Stimulated activated CD4-positive, alpha-beta T cell treated with anti-CD3 and anti-CD28 coated beads, Interleukin-4, amount 100 ng/mL, for 1 hour (primary cell): Measurements from ENCODE around the gene CGN.
A peak's percentile ranks its signal among the peaks of the same experiment; 100 is the strongest.

Experiments
- DNase-seq: peaks from one replicate; pipeline ENCODE4 v3.0.0-alpha.2; 2020

Gene CGN, protein sequence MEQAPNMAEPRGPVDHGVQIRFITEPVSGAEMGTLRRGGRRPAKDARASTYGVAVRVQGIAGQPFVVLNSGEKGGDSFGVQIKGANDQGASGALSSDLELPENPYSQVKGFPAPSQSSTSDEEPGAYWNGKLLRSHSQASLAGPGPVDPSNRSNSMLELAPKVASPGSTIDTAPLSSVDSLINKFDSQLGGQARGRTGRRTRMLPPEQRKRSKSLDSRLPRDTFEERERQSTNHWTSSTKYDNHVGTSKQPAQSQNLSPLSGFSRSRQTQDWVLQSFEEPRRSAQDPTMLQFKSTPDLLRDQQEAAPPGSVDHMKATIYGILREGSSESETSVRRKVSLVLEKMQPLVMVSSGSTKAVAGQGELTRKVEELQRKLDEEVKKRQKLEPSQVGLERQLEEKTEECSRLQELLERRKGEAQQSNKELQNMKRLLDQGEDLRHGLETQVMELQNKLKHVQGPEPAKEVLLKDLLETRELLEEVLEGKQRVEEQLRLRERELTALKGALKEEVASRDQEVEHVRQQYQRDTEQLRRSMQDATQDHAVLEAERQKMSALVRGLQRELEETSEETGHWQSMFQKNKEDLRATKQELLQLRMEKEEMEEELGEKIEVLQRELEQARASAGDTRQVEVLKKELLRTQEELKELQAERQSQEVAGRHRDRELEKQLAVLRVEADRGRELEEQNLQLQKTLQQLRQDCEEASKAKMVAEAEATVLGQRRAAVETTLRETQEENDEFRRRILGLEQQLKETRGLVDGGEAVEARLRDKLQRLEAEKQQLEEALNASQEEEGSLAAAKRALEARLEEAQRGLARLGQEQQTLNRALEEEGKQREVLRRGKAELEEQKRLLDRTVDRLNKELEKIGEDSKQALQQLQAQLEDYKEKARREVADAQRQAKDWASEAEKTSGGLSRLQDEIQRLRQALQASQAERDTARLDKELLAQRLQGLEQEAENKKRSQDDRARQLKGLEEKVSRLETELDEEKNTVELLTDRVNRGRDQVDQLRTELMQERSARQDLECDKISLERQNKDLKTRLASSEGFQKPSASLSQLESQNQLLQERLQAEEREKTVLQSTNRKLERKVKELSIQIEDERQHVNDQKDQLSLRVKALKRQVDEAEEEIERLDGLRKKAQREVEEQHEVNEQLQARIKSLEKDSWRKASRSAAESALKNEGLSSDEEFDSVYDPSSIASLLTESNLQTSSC

DNA sequence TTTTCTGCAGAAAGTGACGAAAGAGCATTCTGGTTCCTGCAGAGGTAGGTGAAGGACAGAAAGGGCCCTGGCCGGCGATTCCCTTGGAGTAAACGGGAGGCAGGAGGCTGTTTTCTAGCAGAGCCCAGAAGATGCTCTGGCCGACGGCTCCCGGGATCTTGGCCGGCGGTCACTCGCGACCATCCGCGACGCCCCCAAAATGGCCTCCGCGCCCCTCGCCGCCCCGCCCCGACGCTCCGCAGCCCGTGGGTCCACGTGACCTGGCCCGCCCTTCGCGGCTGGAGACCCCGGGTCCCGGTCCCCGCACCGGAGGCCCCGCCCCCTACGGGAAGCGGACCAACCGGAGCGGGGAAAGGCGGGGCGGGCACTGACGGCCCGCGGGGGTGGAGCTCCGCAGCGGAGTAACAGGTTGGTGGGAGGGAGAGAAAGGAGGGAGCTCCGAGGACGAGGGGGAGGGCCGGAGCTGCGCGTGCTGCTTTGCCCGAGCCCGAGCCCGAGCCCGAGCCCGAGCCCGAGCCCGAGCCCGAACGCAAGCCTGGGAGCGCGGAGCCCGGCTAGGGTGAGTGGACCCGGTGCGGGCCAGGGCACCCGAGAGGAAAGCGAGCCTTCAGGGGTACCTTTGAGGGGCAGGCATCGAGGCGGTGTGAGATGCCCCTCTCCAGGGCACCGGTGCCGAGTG lies at the start of gene CGN:
Gene CGN (plus strand): TSS at position 431 of the 679 bp plus-strand sequence. CDS start 7,133 bp downstream, outside the sequence.
- DNase-seq = peak; percentile 87

DNA sequence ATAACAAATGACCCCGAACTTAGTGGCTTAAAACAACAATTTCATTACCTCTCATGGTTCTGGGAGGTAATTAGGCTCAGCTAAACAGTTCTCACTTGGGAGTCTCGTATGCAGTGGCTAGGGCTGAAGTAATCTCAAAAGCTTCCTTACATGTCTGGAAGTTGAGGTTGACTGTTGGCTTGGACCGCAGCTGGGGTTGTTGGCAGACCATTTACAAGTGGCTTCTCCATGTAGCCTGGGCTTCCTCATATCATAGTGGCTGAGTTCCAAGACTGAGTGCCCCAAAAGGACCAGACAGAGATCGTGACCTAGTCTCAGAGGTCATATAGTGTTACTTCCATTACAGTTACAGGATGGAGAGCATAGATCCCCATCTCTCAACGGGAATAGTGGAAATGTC lies 49.5 kb upstream of the CGN start:
- DNase-seq = no peak

GRCh38 chr1:151465026-151465425 lies 46.2 kb upstream of the CGN start:
- no peak for DNase-seq

GRCh38 chr1:151472856-151473731 lies 38.1 kb upstream of the CGN start:
- DNase-seq = peak; percentile 23

DNA sequence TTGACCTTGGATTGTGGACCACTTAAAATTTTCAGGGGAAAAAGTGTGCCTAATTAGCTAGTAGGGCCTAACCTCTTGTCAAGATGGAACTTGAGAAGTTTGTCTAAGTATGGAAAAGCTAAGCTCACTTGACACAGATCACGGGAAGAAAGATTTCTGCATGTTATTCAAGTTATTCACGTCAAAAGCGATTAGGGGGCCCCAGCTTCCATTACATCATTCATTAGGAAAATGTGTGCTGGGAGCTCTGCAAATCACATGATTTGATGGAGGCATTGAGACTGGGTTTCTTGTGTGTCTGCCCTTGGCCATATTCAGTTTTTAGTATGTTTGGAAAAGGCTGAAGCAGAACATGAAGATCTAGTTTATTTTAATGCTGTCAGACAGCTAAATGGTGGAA lies 36.4 kb upstream of the CGN start:
- DNase-seq = no peak

DNA sequence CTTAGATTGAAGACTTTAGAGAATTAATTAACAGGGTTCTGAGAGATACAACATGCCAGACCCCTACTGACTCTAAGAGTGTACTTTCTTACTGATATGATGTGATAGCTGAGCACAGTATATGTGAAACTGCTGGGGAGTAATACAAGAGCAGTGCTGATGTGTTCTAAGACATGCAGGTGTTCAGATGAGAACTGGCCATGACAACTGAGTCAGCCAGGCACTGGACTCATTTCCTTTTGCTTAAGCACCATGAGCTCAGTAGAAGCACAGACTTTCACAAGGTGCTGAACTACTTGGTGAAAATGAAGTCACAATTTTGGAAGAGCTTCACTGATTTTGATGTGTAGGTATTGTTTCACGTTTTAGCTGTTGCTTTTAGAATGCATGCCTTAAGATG lies 36.0 kb upstream of the CGN start:
- no peak for DNase-seq

DNA sequence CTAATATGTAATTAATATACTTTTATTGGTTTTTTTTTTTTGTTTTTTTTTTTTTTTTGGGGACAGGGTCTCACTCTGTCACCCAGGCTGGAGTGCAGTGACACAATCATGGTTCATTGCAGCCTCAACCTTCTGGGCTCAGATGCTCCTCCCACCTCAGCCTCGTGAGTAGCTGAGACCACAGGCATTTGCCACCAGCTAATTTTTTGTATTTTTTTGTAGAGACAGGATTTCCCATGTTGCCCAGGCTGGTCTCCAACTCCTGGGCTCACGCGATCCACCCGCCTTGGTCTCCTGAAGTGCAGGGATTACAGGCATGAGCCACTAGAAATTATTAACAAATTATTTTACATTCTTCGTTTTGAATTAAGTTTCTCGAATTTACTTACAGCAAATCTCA lies 35.1 kb upstream of the CGN start:
- DNase-seq = no peak

- DNase-seq = no peak
These were observed 34.1 kb upstream of the CGN start for GRCh38 chr1:151477066-151477465.

- DNase-seq = no peak
These were observed 32.9 kb upstream of the CGN start for GRCh38 chr1:151478140-151478812.

- no peak for DNase-seq
These were observed 32.3 kb upstream of the CGN start for GRCh38 chr1:151478923-151479322.

- no peak for DNase-seq
These were observed 31.7 kb upstream of the CGN start for GRCh38 chr1:151479462-151479861.

DNA sequence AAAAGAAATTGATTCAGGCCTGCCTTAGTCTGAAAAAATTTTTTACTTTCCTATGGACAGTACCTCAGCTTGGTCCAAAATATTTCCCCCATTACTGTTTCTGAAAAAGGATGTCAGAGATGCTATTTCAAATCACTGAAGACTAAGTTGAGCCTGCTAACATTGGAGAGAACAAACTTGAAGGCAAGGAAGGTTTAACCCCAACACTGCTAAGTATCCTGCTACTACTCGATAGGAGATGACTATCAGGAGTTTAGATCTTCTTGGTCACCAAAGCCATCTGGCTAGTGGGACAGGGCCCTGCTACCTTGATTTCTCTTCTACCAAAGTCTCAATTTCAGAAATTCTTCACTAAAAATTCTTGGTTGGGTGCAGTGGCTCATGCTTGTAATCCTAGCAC lies 29.2 kb upstream of the CGN start:
- no peak for DNase-seq

- no peak for DNase-seq
These were observed 25.4 kb upstream of the CGN start for GRCh38 chr1:151485685-151486255.

DNA sequence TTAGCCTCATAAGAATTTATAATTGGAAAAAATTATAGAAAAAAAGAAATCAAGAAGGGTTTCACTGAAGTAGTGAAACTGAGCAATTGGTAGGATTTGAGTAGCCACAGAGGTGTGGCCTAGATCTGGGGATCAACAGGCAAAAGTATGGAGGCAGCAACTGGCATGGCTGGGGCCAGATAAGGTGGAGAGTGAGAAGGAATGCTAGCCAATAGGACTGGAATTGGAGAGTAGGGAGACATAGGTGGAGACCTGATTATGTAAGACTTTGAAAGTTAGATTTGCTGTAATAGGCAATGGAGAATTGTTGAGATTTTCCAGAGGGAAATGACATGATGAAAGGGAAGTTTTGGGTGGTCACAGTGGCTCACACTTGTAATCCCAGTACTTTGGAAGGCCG lies 24.6 kb upstream of the CGN start:
- no peak for DNase-seq

DNA sequence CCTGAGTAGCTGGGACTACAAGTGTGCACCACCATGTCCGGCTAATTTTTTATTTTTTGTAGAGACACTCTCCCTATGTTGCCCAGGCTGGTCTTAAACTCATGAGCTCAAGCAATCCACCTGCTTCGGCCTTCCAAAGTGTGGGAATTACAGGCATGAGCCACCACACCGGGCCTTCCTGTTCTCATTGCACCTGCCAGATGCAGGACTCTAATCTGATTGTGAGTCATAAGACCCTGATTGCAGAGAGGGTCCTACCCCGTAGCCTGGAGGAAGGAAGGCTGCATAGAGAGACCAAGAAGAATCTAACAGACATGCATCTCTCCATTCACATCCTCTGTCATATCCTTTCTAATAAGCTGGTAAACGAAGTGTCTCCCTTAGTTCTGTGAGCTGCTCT lies 19.5 kb upstream of the CGN start:
- no peak for DNase-seq

- no peak for DNase-seq
These were observed 19.1 kb upstream of the CGN start for GRCh38 chr1:151492120-151492519.

DNA sequence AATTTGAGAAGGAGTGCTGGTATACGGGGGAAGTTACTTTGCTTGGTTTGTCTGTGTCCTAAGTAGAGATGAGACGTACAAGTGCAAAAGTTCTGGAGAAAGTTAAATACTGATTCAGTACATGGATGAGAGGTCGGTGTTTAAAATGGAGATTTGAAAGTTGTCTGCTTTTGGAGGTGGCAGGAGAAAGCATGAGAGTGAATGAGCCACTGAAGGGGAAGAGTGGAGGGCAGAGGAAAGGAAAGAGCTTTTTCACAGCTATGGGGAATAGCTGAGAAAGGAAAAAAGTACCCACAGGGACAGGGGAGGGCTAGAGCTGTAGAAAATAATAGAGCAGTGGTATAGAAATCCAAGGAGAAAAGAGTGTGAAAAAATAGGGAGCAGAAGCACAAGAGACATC lies 18.1 kb upstream of the CGN start:
- no peak for DNase-seq

DNA sequence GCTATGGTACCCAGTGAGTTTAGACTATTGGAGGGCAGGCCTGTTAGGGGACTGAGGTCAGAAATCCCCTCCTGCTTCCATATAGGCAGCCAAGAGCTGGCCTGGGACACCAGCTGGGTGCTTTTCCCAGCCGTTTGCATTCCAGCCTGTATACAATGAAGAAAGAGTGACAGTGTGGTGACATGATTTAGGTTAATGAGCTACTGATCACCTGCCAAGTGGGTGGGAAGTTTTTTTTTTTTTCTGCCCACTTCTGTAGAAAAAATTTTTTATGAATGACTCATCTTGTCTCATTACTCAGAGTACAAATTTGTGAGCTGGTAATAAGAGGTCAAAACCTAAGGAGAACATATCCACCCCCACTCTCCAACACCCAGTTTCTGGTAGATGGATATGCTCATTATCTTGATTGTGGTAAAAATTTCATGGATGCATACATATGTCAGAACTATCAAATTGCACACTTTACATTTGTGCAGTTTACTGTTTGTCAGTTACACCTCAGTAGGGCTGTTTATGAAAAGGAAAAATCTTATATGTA lies 16.4 kb upstream of the CGN start:
- DNase-seq = no peak

GRCh38 chr1:151495316-151495715 lies 15.9 kb upstream of the CGN start:
- DNase-seq = no peak

- no peak for DNase-seq
These were observed 11.8 kb upstream of the CGN start for GRCh38 chr1:151499365-151499764.

GRCh38 chr1:151499930-151500329 lies 11.3 kb upstream of the CGN start:
- DNase-seq = no peak
